Neural progenitor cell (in vitro differentiated cells): Measurements from ENCODE around the gene ARMC3. TPM values are rescaled to one million over a fixed set of nuclear protein-coding genes. Genes with fewer than 3 reads are reported as not detected.
"Not testable (repeated sequence)": the region's sequence is repeated elsewhere in the genome, so short reads cannot be mapped to it uniquely, and the experiment has no call there.

ENCODE experiments used
- DNase-seq: peaks from one replicate; pipeline ENCODE4 v3.0.0-alpha.2; 2016; ENCODE audit warnings: low spot score
- H2AFZ ChIP-seq: fragments of 200-600 bp; sonication (generic); replicated peaks from 2 replicates; pipeline ENCODE4 v1.6.1; 2016; ENCODE audit warnings: antibody characterized with exemption
- H3F3A ChIP-seq: fragments of 200-600 bp; sonication (generic); 2 replicates; pipeline ENCODE4 v1.6.1; 2016; ENCODE audit warnings: antibody characterized with exemption, low read depth
- H3K27ac ChIP-seq: fragments of 200-600 bp; sonication (generic); 2 replicates; pipeline ENCODE4 v1.5.1; 2016; ENCODE audit warnings: mild to moderate bottlenecking
- H3K27me3 ChIP-seq: fragments of 200-600 bp; sonication (generic); 2 replicates; pipeline ENCODE4 v1.6.1; 2016; ENCODE audit warnings: mild to moderate bottlenecking, moderate library complexity
- H3K36me3 ChIP-seq: fragments of 200-600 bp; sonication (generic); 2 replicates; pipeline ENCODE4 v1.5.1; 2016
- H3K4me1 ChIP-seq: fragments of 200-600 bp; sonication (generic); 2 replicates; pipeline ENCODE4 v1.6.1; 2016; ENCODE audit warnings: mixed run types
- H3K4me2 ChIP-seq: fragments of 200-600 bp; sonication (generic); 2 replicates; pipeline ENCODE4 v1.6.1; 2016
- H3K4me3 ChIP-seq: fragments of 200-600 bp; sonication (generic); 2 replicates; pipeline ENCODE4 v1.5.1; 2016
- H3K79me2 ChIP-seq: fragments of 200-600 bp; sonication (generic); 2 replicates; pipeline ENCODE4 v1.6.1; 2016; ENCODE audit warnings: low read depth
- H3K9ac ChIP-seq: fragments of 200-600 bp; sonication (generic); 2 replicates; pipeline ENCODE4 v1.6.1; 2016
- H3K9me3 ChIP-seq: fragments of 200-600 bp; sonication (generic); 2 replicates; pipeline ENCODE4 v1.5.1; 2016; ENCODE audit warnings: low read depth
- H4K20me1 ChIP-seq: fragments of 200-600 bp; sonication (generic); 2 replicates; pipeline ENCODE4 v1.6.1; 2016; ENCODE audit warnings: low read depth
- H3K27ac Mint-ChIP-seq: 3 replicates; pipeline ENCODE4 v1.8.0; 2021; ENCODE audit warnings: mixed read lengths
- H3K27me3 Mint-ChIP-seq: 2 replicates; pipeline ENCODE4 v1.8.0; 2022; ENCODE audit warnings: low read depth, mild to moderate bottlenecking, inconsistent platforms, moderate library complexity, mixed read lengths; ENCODE audit not compliant: insufficient read depth
- H3K36me3 Mint-ChIP-seq: 3 replicates; pipeline ENCODE4 v1.8.0; 2021; ENCODE audit warnings: mixed read lengths
- H3K4me1 Mint-ChIP-seq: 3 replicates; pipeline ENCODE4 v1.8.0; 2021; ENCODE audit warnings: mixed read lengths
- H3K4me3 Mint-ChIP-seq: 3 replicates; pipeline ENCODE4 v1.8.0; 2021; ENCODE audit warnings: mild to moderate bottlenecking, moderate library complexity, mixed read lengths
- H3K9me3 Mint-ChIP-seq: 3 replicates; pipeline ENCODE4 v1.8.0; 2020; ENCODE audit warnings: mixed read lengths
- EZH2 ChIP-seq: fragments of 200-600 bp; sonication (generic); IDR thresholded peaks from 2 replicates; pipeline ENCODE4 v1.6.1; 2017; ENCODE audit warnings: antibody characterized with exemption, mild to moderate bottlenecking, moderate library complexity
- EZH2phosphoT487 ChIP-seq: fragments of 200-600 bp; sonication (generic); IDR thresholded peaks from 2 replicates; pipeline ENCODE4 v1.6.1; 2017; ENCODE audit warnings: antibody characterized with exemption
- total RNA-seq: library from RNA; depleted of rRNA; stranded (reverse); fragments of >200 nt; gene quantifications from 2 replicates; pipeline ENCODE4 v1.2.3, GENCODE V29; 2015; ENCODE audit warnings: low replicate concordance
- TF ChIP-seq, protein P1 (sequence below): fragments of 200-600 bp; sonication (generic); IDR thresholded peaks from 2 replicates; pipeline ENCODE4 v1.5.1; 2017; ENCODE audit warnings: antibody characterized with exemption, mild to moderate bottlenecking

The ARMC3 gene
- total RNA-seq, 1 donor from 2014 or later, result 14.6 TPM

DNA sequence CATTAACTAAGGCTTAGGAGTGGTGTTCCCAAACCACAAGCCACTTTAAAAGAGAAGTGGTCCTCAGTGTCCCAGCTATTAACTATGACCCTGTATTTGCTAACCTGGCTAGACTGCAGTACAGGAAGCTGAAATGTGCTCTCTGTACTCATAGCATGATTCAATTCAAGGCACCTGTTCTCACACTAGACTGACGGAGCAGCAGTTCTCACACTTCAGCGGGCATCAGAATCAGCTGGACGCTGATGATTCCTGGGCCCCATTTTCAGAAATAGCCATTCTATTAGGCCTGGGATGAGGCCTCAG, 143.0 kb downstream of the ARMC3 start:
- H3K4me3 ChIP-seq, result no peak overlapping the region
- Mint-ChIP-seq H3K27me3 (no peaks in the 10 kb centered on the region), H3K4me3 (no peak overlapping the region), H3K27ac (no peak overlapping the region), H3K36me3 (no peaks in the 10 kb centered on the region), H3K9me3 (no peaks in the 10 kb centered on the region), H3K4me1 (no peaks in the 10 kb centered on the region)
- H4K20me1 ChIP-seq, result no peaks in the 10 kb centered on the region
- H3K4me2 ChIP-seq, result no peak overlapping the region
- no peak overlapping the region for H3K27ac ChIP-seq
- no peaks in the 10 kb centered on the region for H3K79me2 ChIP-seq
- H3K27me3 ChIP-seq, result no peaks in the 10 kb centered on the region
- no peak for DNase-seq
- no peaks in the 10 kb centered on the region for H3K36me3 ChIP-seq
- TF ChIP-seq EZH2 (no peak), EZH2phosphoT487 (no peak)
- TF ChIP-seq, protein P1, sequence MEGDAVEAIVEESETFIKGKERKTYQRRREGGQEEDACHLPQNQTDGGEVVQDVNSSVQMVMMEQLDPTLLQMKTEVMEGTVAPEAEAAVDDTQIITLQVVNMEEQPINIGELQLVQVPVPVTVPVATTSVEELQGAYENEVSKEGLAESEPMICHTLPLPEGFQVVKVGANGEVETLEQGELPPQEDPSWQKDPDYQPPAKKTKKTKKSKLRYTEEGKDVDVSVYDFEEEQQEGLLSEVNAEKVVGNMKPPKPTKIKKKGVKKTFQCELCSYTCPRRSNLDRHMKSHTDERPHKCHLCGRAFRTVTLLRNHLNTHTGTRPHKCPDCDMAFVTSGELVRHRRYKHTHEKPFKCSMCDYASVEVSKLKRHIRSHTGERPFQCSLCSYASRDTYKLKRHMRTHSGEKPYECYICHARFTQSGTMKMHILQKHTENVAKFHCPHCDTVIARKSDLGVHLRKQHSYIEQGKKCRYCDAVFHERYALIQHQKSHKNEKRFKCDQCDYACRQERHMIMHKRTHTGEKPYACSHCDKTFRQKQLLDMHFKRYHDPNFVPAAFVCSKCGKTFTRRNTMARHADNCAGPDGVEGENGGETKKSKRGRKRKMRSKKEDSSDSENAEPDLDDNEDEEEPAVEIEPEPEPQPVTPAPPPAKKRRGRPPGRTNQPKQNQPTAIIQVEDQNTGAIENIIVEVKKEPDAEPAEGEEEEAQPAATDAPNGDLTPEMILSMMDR, result no peak
- H2AFZ ChIP-seq, result no peak overlapping the region
- no peaks in the 10 kb centered on the region for H3F3A ChIP-seq
- no peak overlapping the region for H3K9ac ChIP-seq
- H3K9me3 ChIP-seq, result no peaks in the 10 kb centered on the region
- H3K4me1 ChIP-seq, result no peaks in the 10 kb centered on the region

DNA sequence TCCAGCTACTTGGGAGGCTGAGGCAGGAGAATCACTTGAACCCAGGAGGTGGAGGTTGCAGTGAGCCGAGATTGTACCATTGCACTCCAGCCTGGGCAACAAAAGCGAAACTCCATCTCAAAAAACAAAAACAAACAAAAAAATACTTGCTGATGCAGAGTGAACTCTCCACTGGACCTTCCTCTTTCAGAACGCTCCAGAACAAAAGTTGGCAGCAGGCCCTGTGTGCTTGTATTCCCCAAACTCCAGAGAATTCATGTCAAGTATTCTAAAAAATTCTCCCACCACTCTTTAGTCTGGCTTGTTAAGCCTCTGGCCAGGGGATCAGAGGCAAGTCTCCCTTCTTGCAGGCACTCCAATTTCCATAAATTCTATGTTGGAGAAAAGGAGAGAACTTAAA, 144.7 kb downstream of the ARMC3 start:
- not testable (repeated sequence) for H3K27me3 ChIP-seq, H3K4me1 ChIP-seq, H3F3A ChIP-seq, H3K36me3 ChIP-seq, H3K36me3 Mint-ChIP-seq, H3K4me1 Mint-ChIP-seq, H3K4me3 Mint-ChIP-seq, H3K79me2 ChIP-seq, H3K4me3 ChIP-seq, DNase-seq, H3K9me3 Mint-ChIP-seq, H3K4me2 ChIP-seq, H2AFZ ChIP-seq, H3K27ac Mint-ChIP-seq, H3K9me3 ChIP-seq, H4K20me1 ChIP-seq, H3K27me3 Mint-ChIP-seq, H3K9ac ChIP-seq, H3K27ac ChIP-seq

DNA sequence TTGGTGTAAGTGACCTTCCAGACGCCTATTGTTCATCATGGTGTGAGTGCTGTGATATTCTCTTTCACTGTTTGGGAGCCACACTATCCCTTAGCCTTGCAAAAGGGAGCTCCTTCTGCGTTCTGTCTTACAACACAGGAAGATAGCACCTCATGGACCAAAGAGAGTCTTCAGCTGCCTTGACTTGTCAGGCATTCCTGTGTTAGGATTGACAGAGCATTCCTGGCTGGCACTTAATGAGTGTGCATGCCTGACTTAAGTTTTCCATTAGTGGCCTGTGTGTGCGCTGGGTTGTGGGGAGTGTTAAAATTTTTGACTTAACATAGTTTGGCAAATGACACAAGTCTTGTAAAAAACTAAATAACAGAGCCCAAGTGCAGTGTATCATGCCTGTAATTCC, 145.7 kb downstream of the ARMC3 start:
- Mint-ChIP-seq H3K4me3 (no peak overlapping the region), H3K36me3 (no peaks in the 10 kb centered on the region), H3K27ac (no peak overlapping the region), H3K4me1 (no peaks in the 10 kb centered on the region), H3K27me3 (no peaks in the 10 kb centered on the region), H3K9me3 (no peaks in the 10 kb centered on the region)
- no peak for DNase-seq
- no peaks in the 10 kb centered on the region for H3K9me3 ChIP-seq
- H3K4me2 ChIP-seq, result no peak overlapping the region
- no peak overlapping the region for H2AFZ ChIP-seq
- H3K36me3 ChIP-seq, result no peaks in the 10 kb centered on the region
- TF ChIP-seq, protein P1, result no peak
- TF ChIP-seq EZH2phosphoT487 (no peak), EZH2 (no peak)
- H3K9ac ChIP-seq, result no peak overlapping the region
- no peaks in the 10 kb centered on the region for H3K4me1 ChIP-seq
- H3K27ac ChIP-seq, result no peak overlapping the region
- H3K4me3 ChIP-seq, result no peak overlapping the region
- H3K27me3 ChIP-seq, result no peaks in the 10 kb centered on the region
- H4K20me1 ChIP-seq, result no peaks in the 10 kb centered on the region
- no peaks in the 10 kb centered on the region for H3K79me2 ChIP-seq
- H3F3A ChIP-seq, result no peaks in the 10 kb centered on the region

DNA sequence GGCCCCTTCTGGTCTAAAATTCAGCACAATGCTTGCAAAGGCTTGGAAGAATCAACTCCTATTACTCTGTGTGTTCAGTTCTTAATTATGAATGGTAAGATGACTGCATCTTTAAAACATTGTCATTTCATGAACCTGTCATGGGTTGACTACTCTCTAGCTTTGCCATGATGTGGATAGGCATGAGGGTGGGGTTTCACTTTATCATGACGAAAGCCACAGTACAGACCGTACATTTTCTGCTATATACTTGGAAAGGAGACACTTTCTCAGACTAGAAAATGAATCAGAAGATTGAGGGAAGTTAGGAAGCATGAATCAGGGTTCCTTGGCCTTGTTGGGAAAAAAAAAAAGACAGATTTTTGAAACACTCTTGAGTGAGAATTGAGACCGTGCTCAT, 147.8 kb downstream of the ARMC3 start:
- no peaks in the 10 kb centered on the region for H4K20me1 ChIP-seq
- H3K27ac ChIP-seq, result no peak overlapping the region
- no peaks in the 10 kb centered on the region for H3K9me3 ChIP-seq
- H3F3A ChIP-seq, result no peaks in the 10 kb centered on the region
- Mint-ChIP-seq H3K4me1 (peaks cover 3% of the 10 kb centered on the region), H3K27me3 (no peaks in the 10 kb centered on the region), H3K27ac (no peak overlapping the region), H3K4me3 (no peak overlapping the region), H3K36me3 (no peaks in the 10 kb centered on the region), H3K9me3 (no peaks in the 10 kb centered on the region)
- H3K4me2 ChIP-seq, result no peak overlapping the region
- no peak for DNase-seq
- H3K79me2 ChIP-seq, result no peaks in the 10 kb centered on the region
- no peaks in the 10 kb centered on the region for H3K27me3 ChIP-seq
- H3K36me3 ChIP-seq, result no peaks in the 10 kb centered on the region
- no peak overlapping the region for H2AFZ ChIP-seq
- H3K4me1 ChIP-seq, result peaks cover 11% of the 10 kb centered on the region
- H3K9ac ChIP-seq, result no peak overlapping the region
- H3K4me3 ChIP-seq, result no peak overlapping the region
- TF ChIP-seq EZH2 (no peak), EZH2phosphoT487 (no peak)
- TF ChIP-seq, protein P1, result no peak
